Peyer's patch (tissue), 4 donors: ENCODE results near the gene SLC30A7. TPM values are rescaled to one million over a fixed set of nuclear protein-coding genes. Genes with fewer than 3 reads are reported as not detected.

Experiments used
- DNase-seq, 3 donors: peaks; one replicate each; pipeline ENCODE4 v3.0.0-alpha.2; 2017 to 2019
- H3K27ac ChIP-seq, 4 donors: fragments of 200-600 bp; sonication (generic); one replicate each; pipeline ENCODE4 v1.5.1; 2016 to 2019
- H3K27me3 ChIP-seq, 2 donors: fragments of 200-600 bp; sonication (generic); one replicate each; pipeline ENCODE4 v1.5.1; 2019
- H3K36me3 ChIP-seq, 3 donors: fragments of 200-600 bp; sonication (generic); one replicate each; pipeline ENCODE4 v1.5.1; 2016 to 2019
- H3K4me1 ChIP-seq, 4 donors: fragments of 200-600 bp; sonication (generic); one replicate each; pipeline ENCODE4 v1.5.1; 2016 to 2019
- H3K4me3 ChIP-seq, 4 donors: fragments of 200-600 bp; sonication (generic); 1 replicate in 3 of 4; 2 replicates in 1 of 4; pipeline ENCODE4 v1.5.1; 2016 to 2019; ENCODE audit warnings: mild to moderate bottlenecking in 1 of 4
- H3K9me3 ChIP-seq, 4 donors: fragments of 200-600 bp; sonication (generic); one replicate each; pipeline ENCODE4 v1.5.1; 2016 to 2019; ENCODE audit warnings: mild to moderate bottlenecking in 1 of 4
- POLR2A ChIP-seq, 2 donors: fragments of 450-650 bp; IDR thresholded peaks; one replicate each; pipeline ENCODE4 v1.5.1; 2017; ENCODE audit warnings: antibody characterized with exemption in 2 of 2, mild to moderate bottlenecking in 2 of 2, moderate library complexity in 2 of 2
- total RNA-seq, 4 donors: library from RNA; depleted of rRNA; stranded (reverse); fragments of >200 nt; gene quantifications; one replicate each; pipeline ENCODE4 v1.1.0, GENCODE V29; 2016
- TF ChIP-seq, protein P1 (sequence below), 6 experiments: fragments of 450-650 bp in 4 of 6; fragments of 200-600 bp in 2 of 6; sonication (generic) in 1 of 6; IDR thresholded peaks; one replicate each; pipeline ENCODE4 v1.5.1; 2017 to 2019; ENCODE audit warnings: antibody characterized with exemption in 6 of 6, mild to moderate bottlenecking in 3 of 6, moderate library complexity in 1 of 6

SLC30A7 gene
- total RNA-seq, 4 donors from 2014 or later: 18.2 to 28.5 (median 24.2) TPM

DNA sequence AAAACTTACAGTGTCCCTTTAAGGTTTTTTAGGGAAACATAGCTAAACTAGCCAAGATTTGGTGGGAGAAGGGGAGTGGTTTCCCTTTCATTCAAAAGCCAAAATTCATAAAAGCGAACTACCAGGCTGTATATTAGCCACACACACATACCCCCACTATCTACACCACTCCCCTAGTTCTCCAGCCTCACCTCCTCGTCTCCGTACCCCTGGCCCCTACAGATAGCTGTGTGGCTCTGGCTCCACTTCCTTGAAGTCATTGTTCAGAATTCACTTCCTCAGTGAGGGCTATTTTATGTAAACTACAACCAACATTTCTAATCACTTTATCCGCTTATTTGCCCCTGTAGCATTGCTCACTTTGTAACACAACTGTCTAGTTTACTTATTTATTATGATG, 135.0 kb downstream of the SLC30A7 start:
- H3K27ac ChIP-seq: no peak overlapping the region
- no peak overlapping the region for H3K4me3 ChIP-seq
- H3K4me1 ChIP-seq: no peaks in the 10 kb centered on the region
- H3K36me3 ChIP-seq: no peaks in the 10 kb centered on the region
- H3K27me3 ChIP-seq: no peaks in the 10 kb centered on the region
- DNase-seq: no peak
- H3K9me3 ChIP-seq: no peaks in the 10 kb centered on the region
- TF ChIP-seq, protein P1, sequence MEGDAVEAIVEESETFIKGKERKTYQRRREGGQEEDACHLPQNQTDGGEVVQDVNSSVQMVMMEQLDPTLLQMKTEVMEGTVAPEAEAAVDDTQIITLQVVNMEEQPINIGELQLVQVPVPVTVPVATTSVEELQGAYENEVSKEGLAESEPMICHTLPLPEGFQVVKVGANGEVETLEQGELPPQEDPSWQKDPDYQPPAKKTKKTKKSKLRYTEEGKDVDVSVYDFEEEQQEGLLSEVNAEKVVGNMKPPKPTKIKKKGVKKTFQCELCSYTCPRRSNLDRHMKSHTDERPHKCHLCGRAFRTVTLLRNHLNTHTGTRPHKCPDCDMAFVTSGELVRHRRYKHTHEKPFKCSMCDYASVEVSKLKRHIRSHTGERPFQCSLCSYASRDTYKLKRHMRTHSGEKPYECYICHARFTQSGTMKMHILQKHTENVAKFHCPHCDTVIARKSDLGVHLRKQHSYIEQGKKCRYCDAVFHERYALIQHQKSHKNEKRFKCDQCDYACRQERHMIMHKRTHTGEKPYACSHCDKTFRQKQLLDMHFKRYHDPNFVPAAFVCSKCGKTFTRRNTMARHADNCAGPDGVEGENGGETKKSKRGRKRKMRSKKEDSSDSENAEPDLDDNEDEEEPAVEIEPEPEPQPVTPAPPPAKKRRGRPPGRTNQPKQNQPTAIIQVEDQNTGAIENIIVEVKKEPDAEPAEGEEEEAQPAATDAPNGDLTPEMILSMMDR (IDR thresholded peaks at IDR 0.05): no peak
- TF ChIP-seq POLR2A (IDR thresholded peaks at IDR 0.05): no peak

Other genes with a start within 250 kb of the SLC30A7 start
- 1 to 10 TPM in 3 of 4 donors, under 1 TPM in 1; 0.88 to 9.1 (median 2.7) TPM for gene VCAM1, start 176.3 kb upstream of the SLC30A7 start, total RNA-seq
- 1 to 10 TPM; 1.6 to 9.1 (median 8.5) TPM for gene EXTL2, start 1.2 kb upstream of the SLC30A7 start, total RNA-seq
- 10 to 100 TPM in 2 of 4 donors, 1 to 10 TPM in 2; 3.0 to 26.4 (median 8.5) TPM for gene DPH5, start 129.7 kb downstream of the SLC30A7 start, total RNA-seq